Mesendoderm (in vitro differentiated cells): ENCODE results near the gene TJP2.

ENCODE experiments used
- DNase-seq: peaks from one replicate; pipeline ENCODE4 v3.0.0; 2013
- H2AK5ac ChIP-seq: 2 replicates; pipeline ENCODE4 v1.6.1; 2013; ENCODE audit warnings: low read length, inconsistent platforms
- H2BK120ac ChIP-seq: 2 replicates; pipeline ENCODE4 v1.6.1; 2013; ENCODE audit warnings: low read depth, mild to moderate bottlenecking, low read length, moderate library complexity, mixed read lengths
- H2BK15ac ChIP-seq: replicated peaks from 2 replicates; pipeline ENCODE4 v1.6.1; 2013; ENCODE audit warnings: low read depth, mild to moderate bottlenecking, moderate library complexity
- H2BK5ac ChIP-seq: 2 replicates; pipeline ENCODE4 v1.6.1; 2013; ENCODE audit warnings: low read length, inconsistent platforms
- H3K18ac ChIP-seq: 2 replicates; pipeline ENCODE4 v1.6.1; 2013; ENCODE audit warnings: mild to moderate bottlenecking, low read length, mixed read lengths
- H3K23ac ChIP-seq: one replicate; pipeline ENCODE4 v1.6.1; 2013; ENCODE audit warnings: low read length
- H3K27ac ChIP-seq: 2 replicates; pipeline ENCODE4 v1.5.1; 2013; ENCODE audit warnings: low read depth, mild to moderate bottlenecking, inconsistent platforms, low read length, moderate library complexity
- H3K27me3 ChIP-seq: 2 replicates; pipeline ENCODE4 v1.6.1; 2013; ENCODE audit warnings: low read length, control low read depth, mild to moderate bottlenecking, inconsistent platforms; ENCODE audit not compliant: insufficient read depth, poor library complexity
- H3K36me3 ChIP-seq: 2 replicates; pipeline ENCODE4 v1.6.1; 2013; ENCODE audit warnings: low read length, inconsistent platforms; ENCODE audit not compliant: control insufficient read depth, insufficient read depth
- H3K4ac ChIP-seq: one replicate; pipeline ENCODE4 v1.6.1; 2013; ENCODE audit warnings: low read depth, mild to moderate bottlenecking, low read length, moderate library complexity
- H3K4me1 ChIP-seq: 2 replicates; pipeline ENCODE4 v1.6.1; 2013; ENCODE audit warnings: low read depth, low read length, inconsistent platforms; ENCODE audit not compliant: control insufficient read depth
- H3K4me2 ChIP-seq: 2 replicates; pipeline ENCODE4 v1.6.1; 2013; ENCODE audit warnings: low read length
- H3K4me3 ChIP-seq: 2 replicates; pipeline ENCODE4 v1.5.1; 2013; ENCODE audit warnings: mild to moderate bottlenecking, low read length
- H3K56ac ChIP-seq: one replicate; pipeline ENCODE4 v1.6.1; 2013; ENCODE audit warnings: low read length
- H3K79me1 ChIP-seq: 2 replicates; pipeline ENCODE4 v1.6.1; 2013; ENCODE audit warnings: low read length, inconsistent platforms
- H3K79me2 ChIP-seq: 2 replicates; pipeline ENCODE4 v1.6.1; 2013; ENCODE audit warnings: mild to moderate bottlenecking, low read length; ENCODE audit not compliant: control insufficient read depth, insufficient read depth
- H3K9ac ChIP-seq: 2 replicates; pipeline ENCODE4 v1.6.1; 2013; ENCODE audit warnings: low read length, inconsistent platforms
- H4K5ac ChIP-seq: one replicate; pipeline ENCODE4 v1.6.1; 2013; ENCODE audit warnings: low read length
- H4K8ac ChIP-seq: one replicate; pipeline ENCODE4 v1.6.1; 2013; ENCODE audit warnings: low read depth, mild to moderate bottlenecking, control low read depth, low read length, moderate library complexity
- WGBS: extraction: QIAGEN DNeasy Blood & Tissue Kit; methylation state at CpG from one replicate; pipeline ENCODE4 v1.1.7; 2013; ENCODE audit warnings: low lambda C conversion rate, missing lambda C conversion rate; ENCODE audit not compliant: insufficient coverage; ENCODE audit errors: extremely low coverage; 5-methylcytosine and 5-hydroxymethylcytosine counted together

TJP2 gene

GRCh38 chr9:69143291-69143690 is 30.8 kb upstream of the TJP2 start:
- no peaks in the 10 kb centered on the region for H3K36me3 ChIP-seq
- H2AK5ac ChIP-seq = no peak overlapping the region
- H3K4me2 ChIP-seq = no peak overlapping the region
- H2BK5ac ChIP-seq = no peak overlapping the region
- no peak overlapping the region for H2BK120ac ChIP-seq
- H2BK15ac ChIP-seq = no peak overlapping the region
- no peak for DNase-seq
- H3K4me1 ChIP-seq = no peaks in the 10 kb centered on the region
- no peak overlapping the region for H3K9ac ChIP-seq
- H3K27me3 ChIP-seq = no peaks in the 10 kb centered on the region
- WGBS = no CpG with 5 or more reads among the region's 1 CpG
- no peak overlapping the region for H3K23ac ChIP-seq
- H4K5ac ChIP-seq = no peak overlapping the region
- peaks cover 4% of the 10 kb centered on the region for H3K79me1 ChIP-seq
- H3K4me3 ChIP-seq = no peak overlapping the region
- H3K4ac ChIP-seq = no peak overlapping the region
- no peak overlapping the region for H3K27ac ChIP-seq
- H4K8ac ChIP-seq = no peak overlapping the region
- no peak overlapping the region for H3K18ac ChIP-seq
- no peak overlapping the region for H3K56ac ChIP-seq
- peaks cover 11% of the 10 kb centered on the region for H3K79me2 ChIP-seq

DNA sequence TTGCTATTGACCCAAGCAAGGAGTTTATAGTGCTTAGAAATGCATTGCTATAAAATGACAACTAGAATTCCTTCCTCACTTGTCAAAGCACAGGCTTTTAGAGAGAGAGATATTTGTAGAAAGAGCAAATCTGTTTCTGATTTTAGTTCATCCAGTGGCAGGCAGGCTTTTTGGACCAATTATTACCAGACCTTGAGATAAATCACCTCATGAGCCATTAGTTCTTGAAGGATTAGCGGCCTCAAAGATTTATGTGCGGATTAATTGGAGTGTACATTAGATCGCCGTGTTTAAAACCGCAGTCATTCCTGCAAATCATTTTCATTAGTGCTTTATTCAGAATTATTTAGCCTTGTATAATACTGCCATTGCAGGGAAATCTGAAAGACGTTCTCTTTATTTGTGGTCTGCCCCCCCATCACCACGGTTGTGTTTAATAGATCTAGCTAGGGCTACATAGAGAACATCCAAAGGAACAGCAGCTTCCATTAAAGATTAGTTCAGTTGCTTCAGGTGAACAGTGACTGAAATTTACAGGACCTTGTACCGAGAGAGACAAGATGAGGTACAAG is 28.8 kb upstream of the TJP2 start:
- Histone ChIP-seq H3K27me3 (no peaks in the 10 kb centered on the region), H3K4ac (no peak overlapping the region), H3K4me1 (no peaks in the 10 kb centered on the region), H3K79me1 (peaks cover 6% of the 10 kb centered on the region), H2BK15ac (no peak overlapping the region), H3K9ac (no peak overlapping the region), H3K27ac (no peak overlapping the region), H3K4me3 (no peak overlapping the region), H2BK5ac (no peak overlapping the region), H3K79me2 (peaks cover 13% of the 10 kb centered on the region), H3K56ac (no peak overlapping the region), H3K4me2 (no peak overlapping the region), H2BK120ac (no peak overlapping the region), H4K8ac (no peak overlapping the region), H3K23ac (no peak overlapping the region), H3K18ac (no peak overlapping the region), H4K5ac (no peak overlapping the region), H3K36me3 (no peaks in the 10 kb centered on the region), H2AK5ac (no peak overlapping the region)
- WGBS = no CpG with 5 or more reads among the region's 8 CpGs
- no peak for DNase-seq

DNA sequence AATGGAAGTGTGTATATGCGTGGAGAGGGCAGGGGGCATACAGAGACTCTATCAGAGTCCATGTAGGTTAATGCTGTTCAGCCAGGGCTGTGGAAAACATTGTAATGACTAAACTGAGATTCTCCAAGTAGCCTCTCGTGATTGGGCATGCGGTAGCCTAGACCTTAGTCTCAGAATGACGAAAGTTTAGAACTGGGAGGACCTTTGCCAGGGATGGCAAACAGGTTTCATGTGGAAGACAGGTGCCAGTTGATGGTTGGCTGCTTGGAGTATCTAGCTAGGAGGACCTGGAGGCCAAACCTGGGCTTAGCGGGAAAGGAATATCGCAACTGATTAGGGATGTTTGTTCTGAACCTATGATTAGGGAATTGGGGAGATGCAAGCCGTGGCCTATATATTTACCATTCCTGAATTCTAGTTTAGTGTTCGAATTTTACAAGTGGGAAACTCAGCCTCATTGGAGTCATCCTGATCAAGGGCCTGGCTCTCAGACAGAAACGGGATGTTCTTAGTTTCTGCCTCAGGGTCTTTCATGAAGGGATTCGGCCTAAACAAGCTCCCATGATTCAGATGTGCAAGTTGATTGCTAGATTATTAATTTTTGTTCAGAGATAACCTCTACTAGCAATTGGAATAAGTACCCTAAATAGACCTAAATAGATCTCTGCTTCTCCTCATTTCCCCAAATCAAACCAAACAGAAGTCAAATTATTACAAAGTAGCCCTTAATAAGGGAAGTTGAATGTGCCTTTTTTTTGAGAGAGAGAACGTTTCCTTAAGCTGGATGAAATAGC is 26.8 kb upstream of the TJP2 start:
- no CpG with 5 or more reads among the region's 11 CpGs for WGBS
- no peak overlapping the region for H3K4ac ChIP-seq

DNA sequence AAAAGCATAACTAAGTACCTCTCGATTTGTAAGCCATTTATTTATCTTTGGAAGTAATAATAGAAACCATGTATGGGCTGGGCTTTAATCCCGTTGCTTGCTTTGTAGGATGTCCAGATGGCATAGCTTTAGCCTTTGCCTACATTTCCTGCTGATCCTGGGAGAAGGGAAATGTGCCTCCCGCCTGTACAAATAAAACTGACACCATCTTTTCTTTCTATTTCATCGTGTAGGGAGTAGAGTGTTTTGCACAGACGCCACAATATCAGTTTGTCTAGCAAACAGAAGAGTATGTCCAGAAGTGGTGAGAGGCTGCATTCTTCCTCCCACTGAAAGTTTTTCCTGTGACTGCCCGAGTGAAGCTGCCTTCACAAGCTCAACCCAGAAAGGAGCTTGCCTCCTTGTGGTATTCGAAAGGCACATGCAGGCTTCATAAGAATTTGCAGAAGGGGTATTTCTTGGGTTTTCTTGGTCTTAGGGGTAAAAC is 24.7 kb upstream of the TJP2 start:
- H3K4me1 ChIP-seq = no peaks in the 10 kb centered on the region
- H2BK15ac ChIP-seq = no peak overlapping the region
- no peak overlapping the region for H3K23ac ChIP-seq
- H3K18ac ChIP-seq = no peak overlapping the region
- peaks cover 2% of the 10 kb centered on the region for H3K36me3 ChIP-seq
- H3K4me3 ChIP-seq = no peak overlapping the region
- H3K4ac ChIP-seq = no peak overlapping the region
- WGBS = no CpG with 5 or more reads among the region's 7 CpGs
- peaks cover 9% of the 10 kb centered on the region for H3K79me2 ChIP-seq
- H3K79me1 ChIP-seq = peaks cover 6% of the 10 kb centered on the region
- no peak overlapping the region for H4K8ac ChIP-seq
- no peak overlapping the region for H3K4me2 ChIP-seq
- no peak overlapping the region for H2AK5ac ChIP-seq
- peak; percentile 66 for DNase-seq
- H4K5ac ChIP-seq = no peak overlapping the region
- H3K9ac ChIP-seq = no peak overlapping the region
- peak overlapping the region; percentile 19 for H3K56ac ChIP-seq
- no peak overlapping the region for H2BK5ac ChIP-seq
- no peak overlapping the region for H3K27ac ChIP-seq
- no peaks in the 10 kb centered on the region for H3K27me3 ChIP-seq
- H2BK120ac ChIP-seq = no peak overlapping the region

More for the DNA sequence above, 26.8 kb upstream of the TJP2 start:
- Histone ChIP-seq H4K5ac (no peak overlapping the region), H2AK5ac (no peak overlapping the region), H2BK120ac (no peak overlapping the region), H3K9ac (no peak overlapping the region), H3K4me1 (no peaks in the 10 kb centered on the region), H3K36me3 (no peaks in the 10 kb centered on the region), H4K8ac (no peak overlapping the region), H3K79me2 (peaks cover 9% of the 10 kb centered on the region), H3K27ac (no peak overlapping the region), H2BK15ac (no peak overlapping the region), H3K56ac (no peak overlapping the region), H3K27me3 (no peaks in the 10 kb centered on the region), H3K4me2 (no peak overlapping the region), H3K79me1 (peaks cover 4% of the 10 kb centered on the region), H3K18ac (no peak overlapping the region), H3K4me3 (no peak overlapping the region), H3K23ac (no peak overlapping the region), H2BK5ac (no peak overlapping the region)
- no peak for DNase-seq

GRCh38 chr9:69151506-69151905 is 22.6 kb upstream of the TJP2 start:
- no peak overlapping the region for H4K8ac ChIP-seq
- no peak overlapping the region for H2BK120ac ChIP-seq
- no peak overlapping the region for H2BK5ac ChIP-seq
- H3K9ac ChIP-seq = no peak overlapping the region
- H2AK5ac ChIP-seq = no peak overlapping the region
- H3K36me3 ChIP-seq = peaks cover 2% of the 10 kb centered on the region
- no peak overlapping the region for H3K4me2 ChIP-seq
- no peak overlapping the region for H3K56ac ChIP-seq
- no peak overlapping the region for H3K18ac ChIP-seq
- peaks cover 7% of the 10 kb centered on the region for H3K79me2 ChIP-seq
- H3K4ac ChIP-seq = no peak overlapping the region
- no peak for DNase-seq
- no peak overlapping the region for H2BK15ac ChIP-seq
- no peaks in the 10 kb centered on the region for H3K27me3 ChIP-seq
- H3K27ac ChIP-seq = no peak overlapping the region
- peaks cover 4% of the 10 kb centered on the region for H3K79me1 ChIP-seq
- no peak overlapping the region for H3K23ac ChIP-seq
- H4K5ac ChIP-seq = no peak overlapping the region
- H3K4me3 ChIP-seq = no peak overlapping the region
- peaks cover 5% of the 10 kb centered on the region for H3K4me1 ChIP-seq
- WGBS = no CpG with 5 or more reads among the region's 7 CpGs
